OCI-LY7 (cell line): Measurements from ENCODE around the gene ABI3BP.

Experiments used
- EZH2phosphoT487 ChIP-seq: fragments of 200-600 bp; sonication (generic); IDR thresholded peaks from 2 replicates; pipeline ENCODE4 v1.6.1; 2018; ENCODE audit warnings: low read depth, borderline replicate concordance, mild to moderate bottlenecking, mixed run types, antibody characterized with exemption, low read length, moderate library complexity, mixed read lengths
- TF ChIP-seq, protein P1 (sequence below): fragments of 200-600 bp; sonication (generic); conservative IDR thresholded peaks from 2 replicates; pipeline ENCODE4 v1.5.1; 2014; ENCODE audit warnings: mild to moderate bottlenecking, antibody characterized with exemption, low read length, moderate library complexity, mixed read lengths

DNA sequence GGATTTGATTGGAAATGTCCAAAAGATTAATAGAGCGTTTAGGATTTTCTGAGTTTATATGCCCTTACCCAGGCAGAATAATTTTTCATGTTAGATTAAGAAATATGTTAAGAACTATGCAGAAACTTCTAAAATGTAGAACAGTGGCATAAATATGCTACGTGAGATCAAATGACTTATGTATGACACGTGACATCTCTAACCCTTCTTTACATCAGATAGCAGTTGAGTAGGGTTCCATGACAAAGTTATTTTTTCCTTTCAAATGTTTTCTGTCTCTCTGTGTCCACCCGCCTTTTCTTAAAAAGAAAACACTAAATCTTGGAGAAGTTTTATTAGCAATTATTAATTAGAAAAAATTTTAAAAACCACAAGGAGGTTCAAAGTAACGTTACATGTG is 292.5 kb downstream of the ABI3BP start:
- TF ChIP-seq, protein P1, sequence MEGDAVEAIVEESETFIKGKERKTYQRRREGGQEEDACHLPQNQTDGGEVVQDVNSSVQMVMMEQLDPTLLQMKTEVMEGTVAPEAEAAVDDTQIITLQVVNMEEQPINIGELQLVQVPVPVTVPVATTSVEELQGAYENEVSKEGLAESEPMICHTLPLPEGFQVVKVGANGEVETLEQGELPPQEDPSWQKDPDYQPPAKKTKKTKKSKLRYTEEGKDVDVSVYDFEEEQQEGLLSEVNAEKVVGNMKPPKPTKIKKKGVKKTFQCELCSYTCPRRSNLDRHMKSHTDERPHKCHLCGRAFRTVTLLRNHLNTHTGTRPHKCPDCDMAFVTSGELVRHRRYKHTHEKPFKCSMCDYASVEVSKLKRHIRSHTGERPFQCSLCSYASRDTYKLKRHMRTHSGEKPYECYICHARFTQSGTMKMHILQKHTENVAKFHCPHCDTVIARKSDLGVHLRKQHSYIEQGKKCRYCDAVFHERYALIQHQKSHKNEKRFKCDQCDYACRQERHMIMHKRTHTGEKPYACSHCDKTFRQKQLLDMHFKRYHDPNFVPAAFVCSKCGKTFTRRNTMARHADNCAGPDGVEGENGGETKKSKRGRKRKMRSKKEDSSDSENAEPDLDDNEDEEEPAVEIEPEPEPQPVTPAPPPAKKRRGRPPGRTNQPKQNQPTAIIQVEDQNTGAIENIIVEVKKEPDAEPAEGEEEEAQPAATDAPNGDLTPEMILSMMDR: no peak
- no peak for TF ChIP-seq EZH2phosphoT487
